Measurements from ENCODE around the gene ELFN2. TPM values are rescaled to one million over a fixed set of nuclear protein-coding genes. Genes with fewer than 3 reads are reported as not detected.

Gene ELFN2
- total and polyA plus RNA-seq, 8 donors, result 0.03 to 0.89 (median 0.18) TPM; not detected in 5

- Histone ChIP-seq H3K27me3 (peaks cover 0 to 56% (median 9%) of the 10 kb centered on the region in 3 donors), H3K4me1 (peaks cover 0 to 5% (median 0%) of the 10 kb centered on the region in 4 donors), H3K27ac (no peak overlapping the region), H3K36me3 (no peaks in the 10 kb centered on the region), H3K4me3 (no peak overlapping the region), H3K9me3 (no peaks in the 10 kb centered on the region)
- WGBS, 5 donors, result 82 to 90% (median 87%) methylated on average over 10 of the region's 10 CpGs
- intact Hi-C loops (cut with DNase I; ENCODE audit: low total_unique reads), result no loop called here
- no peak for TF ChIP-seq EP300 (IDR thresholded peaks at IDR 0.05)
- TF ChIP-seq CTCF (IDR thresholded peaks at IDR 0.05), result no peak
- TF ChIP-seq POLR2AphosphoS5 (IDR thresholded peaks at IDR 0.05), result no peak
- TF ChIP-seq POLR2A (IDR thresholded peaks at IDR 0.05), result no peak
- DNase-seq, result no peak
Observed at GRCh38 chr22:37392721-37393328, 34.5 kb downstream of the ELFN2 start.

DNA sequence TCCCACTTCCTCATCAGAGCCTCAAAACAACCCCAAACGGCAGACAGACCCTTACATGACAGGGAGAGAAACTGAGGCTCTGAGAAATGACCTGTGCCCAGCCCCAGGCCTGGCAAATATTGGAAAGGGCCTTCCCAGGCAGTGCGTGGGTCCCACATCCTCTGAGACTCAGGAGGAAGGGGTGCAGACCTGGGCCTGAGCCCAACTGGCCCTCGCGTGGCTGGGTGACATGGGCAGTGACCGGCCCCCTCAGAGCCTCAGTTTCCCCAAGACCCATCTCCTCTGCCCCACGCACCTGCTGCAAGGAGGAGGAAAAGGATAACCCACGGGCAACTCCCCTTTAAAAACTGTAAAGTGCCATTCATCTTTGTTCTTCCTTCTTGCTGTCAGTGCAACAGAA, 35.6 kb downstream of the ELFN2 start:
- WGBS, 5 donors, result 78 to 96% (median 79%) methylated on average over 6 to 7 of the region's 7 CpGs
- TF ChIP-seq CTCF (IDR thresholded peaks at IDR 0.05) (no peak), EP300 (IDR thresholded peaks at IDR 0.05) (no peak), POLR2AphosphoS5 (IDR thresholded peaks at IDR 0.05) (no peak), POLR2A (IDR thresholded peaks at IDR 0.05) (no peak)
- no peaks in the 10 kb centered on the region for H3K9me3 ChIP-seq
- H3K4me3 ChIP-seq, result no peak overlapping the region
- DNase-seq, result no peak
- intact Hi-C loops (cut with DNase I; ENCODE audit: low total_unique reads), result no loop called here
- no peaks in the 10 kb centered on the region for H3K36me3 ChIP-seq
- H3K4me1 ChIP-seq, result peaks cover 0 to 5% (median 0%) of the 10 kb centered on the region in 4 donors
- no peak overlapping the region for H3K27ac ChIP-seq
- H3K27me3 ChIP-seq, result peaks cover 0 to 55% (median 14%) of the 10 kb centered on the region in 3 donors

GRCh38 chr22:37390075-37390474, 37.2 kb downstream of the ELFN2 start:
- WGBS, 5 donors, result 82 to 93% (median 90%) methylated on average over 6 of the region's 6 CpGs

GRCh38 chr22:37388538-37388937, 38.7 kb downstream of the ELFN2 start:
- intact Hi-C loops (cut with DNase I; ENCODE audit: low total_unique reads), result no loop called here
- Histone ChIP-seq H3K36me3 (no peaks in the 10 kb centered on the region), H3K27me3 (peaks cover 0 to 58% (median 14%) of the 10 kb centered on the region in 3 donors), H3K4me3 (no peak overlapping the region), H3K4me1 (peaks cover 0 to 5% (median 0%) of the 10 kb centered on the region in 4 donors), H3K9me3 (no peaks in the 10 kb centered on the region), H3K27ac (no peak overlapping the region)
- DNase-seq, result no peak
- no peak for TF ChIP-seq EP300 (IDR thresholded peaks at IDR 0.05)
- no peak for TF ChIP-seq CTCF (IDR thresholded peaks at IDR 0.05)
- TF ChIP-seq POLR2AphosphoS5 (IDR thresholded peaks at IDR 0.05), result no peak
- TF ChIP-seq POLR2A (IDR thresholded peaks at IDR 0.05), result no peak
- 83 to 90% (median 88%) methylated on average over 3 to 4 of the region's 4 CpGs for WGBS, 5 donors

More at GRCh38 chr22:37390075-37390474, 37.2 kb downstream of the ELFN2 start:
- Histone ChIP-seq H3K9me3 (no peaks in the 10 kb centered on the region), H3K27me3 (peaks cover 0 to 53% (median 14%) of the 10 kb centered on the region in 3 donors), H3K36me3 (no peaks in the 10 kb centered on the region), H3K27ac (no peak overlapping the region), H3K4me1 (peaks cover 0 to 5% (median 0%) of the 10 kb centered on the region in 4 donors), H3K4me3 (no peak overlapping the region)
- DNase-seq, result no peak
- TF ChIP-seq POLR2A (IDR thresholded peaks at IDR 0.05), result no peak
- no peak for TF ChIP-seq EP300 (IDR thresholded peaks at IDR 0.05)
- TF ChIP-seq POLR2AphosphoS5 (IDR thresholded peaks at IDR 0.05), result no peak
- no peak for TF ChIP-seq CTCF (IDR thresholded peaks at IDR 0.05)
- intact Hi-C loops (cut with DNase I; ENCODE audit: low total_unique reads), result no loop called here

Data from stomach (tissue), 9 donors.